ENCODE measurements around the gene GPAM.

The GPAM gene

DNA sequence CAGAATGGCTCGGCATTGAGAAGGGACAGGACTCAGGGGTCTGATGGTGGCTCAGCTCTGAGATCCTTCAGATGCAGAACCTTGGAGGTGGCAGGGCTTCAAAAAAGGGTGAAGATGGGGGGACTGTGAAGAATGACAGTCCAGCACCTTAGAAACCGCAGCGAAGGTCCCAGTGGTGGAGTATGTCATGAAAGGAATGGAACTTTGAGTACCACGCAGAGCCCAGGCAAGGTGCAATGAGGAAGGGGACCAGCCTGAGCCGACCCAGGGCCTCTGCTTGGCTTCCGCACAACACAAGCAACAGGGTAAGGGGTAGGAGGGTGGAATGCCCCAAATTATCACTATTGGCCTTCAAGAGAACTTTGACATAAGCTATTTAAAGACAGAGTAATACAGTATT lies 8.2 kb upstream of the GPAM start:
- H3K4me3 ChIP-seq (ENCODE audit: low read depth, low read length), result no peak overlapping the region
- DNase-seq (ENCODE audit: low read depth), result no peak
- TF ChIP-seq, protein P1, sequence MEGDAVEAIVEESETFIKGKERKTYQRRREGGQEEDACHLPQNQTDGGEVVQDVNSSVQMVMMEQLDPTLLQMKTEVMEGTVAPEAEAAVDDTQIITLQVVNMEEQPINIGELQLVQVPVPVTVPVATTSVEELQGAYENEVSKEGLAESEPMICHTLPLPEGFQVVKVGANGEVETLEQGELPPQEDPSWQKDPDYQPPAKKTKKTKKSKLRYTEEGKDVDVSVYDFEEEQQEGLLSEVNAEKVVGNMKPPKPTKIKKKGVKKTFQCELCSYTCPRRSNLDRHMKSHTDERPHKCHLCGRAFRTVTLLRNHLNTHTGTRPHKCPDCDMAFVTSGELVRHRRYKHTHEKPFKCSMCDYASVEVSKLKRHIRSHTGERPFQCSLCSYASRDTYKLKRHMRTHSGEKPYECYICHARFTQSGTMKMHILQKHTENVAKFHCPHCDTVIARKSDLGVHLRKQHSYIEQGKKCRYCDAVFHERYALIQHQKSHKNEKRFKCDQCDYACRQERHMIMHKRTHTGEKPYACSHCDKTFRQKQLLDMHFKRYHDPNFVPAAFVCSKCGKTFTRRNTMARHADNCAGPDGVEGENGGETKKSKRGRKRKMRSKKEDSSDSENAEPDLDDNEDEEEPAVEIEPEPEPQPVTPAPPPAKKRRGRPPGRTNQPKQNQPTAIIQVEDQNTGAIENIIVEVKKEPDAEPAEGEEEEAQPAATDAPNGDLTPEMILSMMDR (IDR thresholded peaks at IDR 0.05; ENCODE audit: insufficient read depth, low read depth, low read length, missing control alignments), result no peak

DNA sequence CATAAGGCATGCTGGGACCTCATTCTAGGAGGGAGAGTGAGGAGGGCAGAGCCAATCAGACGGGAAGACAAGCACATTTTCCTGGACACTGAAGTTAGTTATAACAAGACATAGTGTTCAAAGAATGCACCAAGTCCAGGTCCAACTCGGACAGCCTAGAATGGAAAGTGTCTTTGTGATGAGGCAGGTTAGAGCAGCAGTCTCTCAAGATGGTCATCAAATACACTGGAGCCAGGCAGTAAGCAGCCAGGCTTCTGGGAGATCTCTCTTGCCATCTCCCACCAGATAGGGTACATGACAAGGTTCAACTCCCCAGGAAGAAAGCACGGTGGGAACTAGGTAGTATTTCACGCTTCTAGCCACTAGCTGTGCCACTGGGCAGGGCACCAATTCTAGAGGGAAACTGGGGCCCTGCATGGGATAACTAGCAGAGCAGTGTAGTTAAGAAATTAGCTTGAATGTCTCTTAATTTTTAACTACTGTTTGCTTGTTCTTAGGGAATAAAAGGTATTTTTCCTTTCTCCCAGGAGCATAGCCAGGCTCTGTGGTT lies 7.6 kb upstream of the GPAM start:
- TF ChIP-seq, protein P1 (IDR thresholded peaks at IDR 0.05; ENCODE audit: insufficient read depth, low read depth, low read length, missing control alignments), result no peak
- DNase-seq (ENCODE audit: low read depth), result no peak
- no peak overlapping the region for H3K4me3 ChIP-seq (ENCODE audit: low read depth, low read length)

DNA sequence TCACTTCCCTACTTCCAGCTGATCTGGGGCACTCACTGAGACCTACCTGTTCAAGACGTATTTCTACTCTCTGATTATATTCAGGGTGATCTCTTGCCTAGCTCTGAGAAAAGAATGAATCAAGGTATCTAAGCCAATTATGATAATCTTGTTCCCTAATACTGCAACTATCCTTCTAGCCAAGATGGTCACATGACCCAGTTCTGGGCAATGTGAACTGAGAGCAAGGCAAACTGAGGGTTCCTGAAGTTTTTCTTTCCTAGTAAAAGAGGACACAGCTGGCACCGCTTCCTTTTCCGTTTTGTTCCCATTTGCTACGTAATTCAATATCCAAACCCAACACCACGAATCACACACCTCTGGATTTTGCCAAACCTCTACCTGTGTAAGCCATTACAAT lies 5.9 kb upstream of the GPAM start:
- H3K4me3 ChIP-seq (ENCODE audit: low read depth, low read length), result no peak overlapping the region
- TF ChIP-seq, protein P1 (IDR thresholded peaks at IDR 0.05; ENCODE audit: insufficient read depth, low read depth, low read length, missing control alignments), result no peak
- no peak for DNase-seq (ENCODE audit: low read depth)

DNA sequence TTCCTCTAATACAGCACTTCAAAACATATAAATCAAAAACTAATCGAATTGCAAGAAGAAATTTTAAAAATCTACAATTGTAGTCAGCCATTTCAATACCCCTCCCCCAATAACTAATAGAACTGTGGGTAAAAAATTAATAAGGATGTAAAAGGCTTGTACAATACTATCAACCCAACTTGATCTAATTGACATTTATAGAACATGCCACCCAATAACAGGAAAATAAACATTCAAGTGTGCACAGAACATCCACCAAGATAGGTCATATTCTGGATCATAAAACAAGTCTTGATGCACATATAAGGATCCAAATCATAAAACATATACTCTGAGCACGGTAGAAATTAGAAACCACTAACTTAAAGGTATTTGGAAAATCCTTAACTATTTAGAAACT lies 4.0 kb upstream of the GPAM start:
- no peak overlapping the region for H3K4me3 ChIP-seq (ENCODE audit: low read depth, low read length)
- TF ChIP-seq, protein P1 (IDR thresholded peaks at IDR 0.05; ENCODE audit: insufficient read depth, low read depth, low read length, missing control alignments), result no peak
- no peak for DNase-seq (ENCODE audit: low read depth)

DNA sequence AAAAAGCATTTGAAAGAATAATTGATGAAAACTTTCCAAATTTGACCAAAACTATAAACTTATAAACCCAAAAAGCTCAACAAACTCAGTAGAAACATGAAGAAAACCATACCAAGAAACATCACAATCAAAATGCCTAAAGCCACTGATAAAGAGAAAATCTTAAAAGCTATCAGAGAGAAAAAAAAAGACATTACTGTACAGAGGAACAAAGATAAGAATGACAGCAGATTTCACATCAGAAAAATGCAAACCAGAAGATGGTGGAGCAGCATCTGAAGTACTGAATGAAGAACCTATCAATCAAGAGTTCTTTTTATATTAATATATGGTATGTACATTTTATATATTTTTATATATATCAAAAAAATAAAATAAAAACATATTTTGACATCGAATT lies 2.4 kb upstream of the GPAM start:
- TF ChIP-seq, protein P1 (IDR thresholded peaks at IDR 0.05; ENCODE audit: insufficient read depth, low read depth, low read length, missing control alignments), result no peak
- no peak overlapping the region for H3K4me3 ChIP-seq (ENCODE audit: low read depth, low read length)
- no peak for DNase-seq (ENCODE audit: low read depth)

DNA sequence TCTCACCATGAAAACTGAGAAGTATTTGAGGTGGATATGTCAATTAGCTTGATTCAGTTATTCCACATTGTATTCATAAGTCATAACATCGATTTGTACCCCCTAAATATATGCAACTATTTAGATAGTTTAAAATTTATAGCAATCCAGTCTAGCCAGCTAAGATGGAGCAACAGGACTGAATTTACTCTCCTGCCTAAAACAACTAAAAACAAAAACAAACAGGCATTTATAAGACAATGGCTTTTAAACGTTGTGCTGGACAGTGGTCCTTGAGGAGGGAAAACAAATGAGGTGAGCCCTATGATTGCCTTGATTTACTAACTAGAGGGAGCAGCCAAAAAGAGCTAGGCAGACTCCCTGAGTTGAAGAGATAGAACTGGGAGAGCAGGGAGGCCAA lies 814 bp upstream of the GPAM start:
- TF ChIP-seq, protein P1 (IDR thresholded peaks at IDR 0.05; ENCODE audit: insufficient read depth, low read depth, low read length, missing control alignments), result no peak
- DNase-seq (ENCODE audit: low read depth), result no peak
- peak overlapping the region; percentile 74 for H3K4me3 ChIP-seq (ENCODE audit: low read depth, low read length)

DNA sequence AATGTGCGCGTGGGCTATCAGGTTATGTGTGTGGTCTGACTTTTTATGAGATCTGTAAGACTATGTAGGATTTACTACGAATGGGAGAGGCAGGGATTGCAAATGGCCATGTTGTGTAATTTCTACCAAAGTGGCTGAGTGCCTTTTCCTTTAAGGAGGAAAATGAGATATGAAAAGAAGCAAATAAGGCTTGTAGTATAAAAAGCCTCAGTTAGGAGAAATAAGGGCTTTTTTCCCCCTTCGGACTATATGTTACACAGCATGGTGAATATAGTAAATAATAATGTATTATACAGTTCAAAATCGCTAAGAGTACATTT lies 447 bp upstream of the GPAM start:
- no peak for DNase-seq (ENCODE audit: low read depth)
- TF ChIP-seq, protein P1 (IDR thresholded peaks at IDR 0.05; ENCODE audit: insufficient read depth, low read depth, low read length, missing control alignments), result no peak
- H3K4me3 ChIP-seq (ENCODE audit: low read depth, low read length), result peak overlapping the region; percentile 74

Measured in GM12865 (cell line).